ENCODE results near the gene NUBP2.

NUBP2 gene

GRCh38 chr16:1751946-1752345 lies 30.8 kb upstream of the NUBP2 start:
- peaks cover 14 to 63% of the 10 kb centered on the region in 2 experiments; a peak in 2 of 3 replicates for H3K36me3 ChIP-seq (ENCODE audit: control insufficient read depth in 2 of 2, insufficient read depth in 1 of 2, low read length in 2 of 2)
- ChIA-PET POLR2A (no interaction called here), CTCF (interaction anchor here (0.6 kb wide), 1 partner anchor 37 kb away, joined by 4 read pairs; no protein-coding TSS in a partner anchor)
- TF ChIP-seq TCF7L2 (IDR thresholded peaks at IDR 0.05; ENCODE audit: borderline replicate concordance, low read depth, low read length) (no peak), ZNF664 (tag by site-specific recombination; IDR thresholded peaks at IDR 0.05) (no peak), ZFP69B (tag by site-specific recombination; IDR thresholded peaks at IDR 0.05) (no peak), ZNF585B (tag by site-specific recombination; IDR thresholded peaks at IDR 0.05) (no peak), RBAK (tag by site-specific recombination; IDR thresholded peaks at IDR 0.05) (no peak), ZNF394 (tag by site-specific recombination; IDR thresholded peaks at IDR 0.05; ENCODE audit: borderline replicate concordance) (no peak), ZNF112 (tag by site-specific recombination; IDR thresholded peaks at IDR 0.05) (no peak), SCRT2 (tag by site-specific recombination; IDR thresholded peaks at IDR 0.05) (no peak), ZNF423 (tag by site-specific recombination; IDR thresholded peaks at IDR 0.05) (no peak), ZNF362 (tag by site-specific recombination; IDR thresholded peaks at IDR 0.05) (no peak), GLI2 (tag by site-specific recombination; IDR thresholded peaks at IDR 0.05; ENCODE audit: borderline replicate concordance, low read depth) (no peak), ZNF571 (tag by site-specific recombination; IDR thresholded peaks at IDR 0.05) (no peak), ZNF707 (tag by site-specific recombination; IDR thresholded peaks at IDR 0.05) (no peak), ZNF16 (tag by site-specific recombination; IDR thresholded peaks at IDR 0.05; ENCODE audit: low read depth) (no peak), SCRT1 (tag by site-specific recombination; IDR thresholded peaks at IDR 0.05; ENCODE audit: borderline replicate concordance) (no peak), HIC1 (tag by site-specific recombination; IDR thresholded peaks at IDR 0.05) (no peak), ZNF677 (tag by site-specific recombination; IDR thresholded peaks at IDR 0.05) (no peak), ZNF24 (tag by site-specific recombination; IDR thresholded peaks at IDR 0.05) (no peak), YY2 (tag by site-specific recombination; IDR thresholded peaks at IDR 0.05) (no peak)
- H3K4me1 ChIP-seq (ENCODE audit: control insufficient read depth, insufficient read depth, low read length): no peaks in the 10 kb centered on the region
- no peak overlapping the region for H3K4me3 ChIP-seq (ENCODE audit: low read depth, low read length)
- H3K9me3 ChIP-seq (ENCODE audit: control insufficient read depth, insufficient read depth, low read depth, low read length): no peaks in the 10 kb centered on the region
- H3K27ac ChIP-seq (ENCODE audit: extremely low read depth, low read depth, low read length): no peak overlapping the region

- POLR2A ChIA-PET: no interaction called here
- Histone ChIP-seq H3K36me3 (ENCODE audit: control insufficient read depth in 2 of 2, insufficient read depth in 1 of 2, low read length in 2 of 2) (peaks cover 14 to 60% of the 10 kb centered on the region in 2 experiments; a peak in 2 of 3 replicates), H3K9me3 (ENCODE audit: control insufficient read depth, insufficient read depth, low read depth, low read length) (no peaks in the 10 kb centered on the region), H3K4me3 (ENCODE audit: low read depth, low read length) (no peak overlapping the region), H3K27ac (ENCODE audit: extremely low read depth, low read depth, low read length) (no peak overlapping the region), H3K4me1 (ENCODE audit: control insufficient read depth, insufficient read depth, low read length) (no peaks in the 10 kb centered on the region)
- CTCF ChIA-PET: interaction anchor here (0.6 kb wide), 2 partner anchors 29 to 36 kb away, joined by 3 to 4 read pairs; no protein-coding TSS in a partner anchor
- no peak for TF ChIP-seq ZNF350 (tag by site-specific recombination; IDR thresholded peaks at IDR 0.05)
- no peak for TF ChIP-seq ZSCAN5A (tag by site-specific recombination; IDR thresholded peaks at IDR 0.05)
- TF ChIP-seq SCRT2 (tag by site-specific recombination; IDR thresholded peaks at IDR 0.05): no peak
- TF ChIP-seq ZNF184 (tag by site-specific recombination; IDR thresholded peaks at IDR 0.05): no peak
- TF ChIP-seq PRDM6 (tag by site-specific recombination; IDR thresholded peaks at IDR 0.05): no peak
- no peak for TF ChIP-seq ZNF311 (tag by site-specific recombination; IDR thresholded peaks at IDR 0.05; ENCODE audit: borderline replicate concordance)
- TF ChIP-seq ZNF501 (tag by site-specific recombination; IDR thresholded peaks at IDR 0.05): no peak
- TF ChIP-seq BCL11B (tag by site-specific recombination; IDR thresholded peaks at IDR 0.05; ENCODE audit: low read depth): no peak
- no peak for TF ChIP-seq BCL11A (tag by site-specific recombination; IDR thresholded peaks at IDR 0.05; ENCODE audit: low read depth)
- no peak for TF ChIP-seq ZBTB1 (tag by site-specific recombination; IDR thresholded peaks at IDR 0.05)
Observed at GRCh38 chr16:1752853-1753252, 29.9 kb upstream of the NUBP2 start.

Measured in HEK293 (cell line).